T-helper 17 cell (primary cell): ENCODE data around the gene GTF2H3. TPM values are rescaled to one million over a fixed set of nuclear protein-coding genes. Genes with fewer than 3 reads are reported as not detected.

Experiments used
- ATAC-seq: fragments of 150-1000 bp; cut with Tn5 transposase; 2 replicates; pipeline ENCODE4 v1.10.0; 2021; ENCODE audit warnings: mild to moderate bottlenecking, moderate library complexity
- DNase-seq, 3 donors: peaks; one replicate each; pipeline versions ENCODE4 v3.0.0 to v3.0.0-alpha.2; 2020 to 2021
- H3K9me3 ChIP-seq: one replicate; pipeline ENCODE4 v1.7.0; 2013; ENCODE audit warnings: low read length, mild to moderate bottlenecking; ENCODE audit not compliant: control insufficient read depth, poor library complexity, severe bottlenecking
- H3K27ac Mint-ChIP-seq: one replicate; pipeline ENCODE4 v1.8.0; 2022; ENCODE audit warnings: mild to moderate bottlenecking, moderate library complexity, mixed read lengths
- H3K27me3 Mint-ChIP-seq: one replicate; pipeline ENCODE4 v1.8.0; 2022; ENCODE audit warnings: mixed read lengths
- H3K36me3 Mint-ChIP-seq: one replicate; pipeline ENCODE4 v1.8.0; 2022; ENCODE audit warnings: low read depth, mixed read lengths
- H3K4me1 Mint-ChIP-seq: one replicate; pipeline ENCODE4 v1.8.0; 2022; ENCODE audit warnings: mild to moderate bottlenecking, mixed read lengths
- H3K4me3 Mint-ChIP-seq: one replicate; pipeline ENCODE4 v1.8.0; 2022; ENCODE audit warnings: mild to moderate bottlenecking, moderate library complexity, mixed read lengths
- total RNA-seq, 4 donors: library from RNA in 2 of 4; stranded (reverse) in 2 of 4; gene quantifications; one replicate each; pipeline ENCODE4 v1.2.3 and lab custom pipeline; 2022 to 2026

The GTF2H3 gene
- total RNA-seq, 2 donors from 2014 or later = 14.6 to 17.1 TPM

GRCh38 chr12:123614110-123614509 lies 19.5 kb upstream of the GTF2H3 start:
- no peak for ATAC-seq
- no peaks in the 10 kb centered on the region for H3K9me3 ChIP-seq
- H3K4me1 Mint-ChIP-seq = peaks cover 2% of the 10 kb centered on the region
- DNase-seq = no peak
- no peak overlapping the region for H3K4me3 Mint-ChIP-seq
- H3K36me3 Mint-ChIP-seq = peaks cover 7% of the 10 kb centered on the region
- H3K27me3 Mint-ChIP-seq = no peaks in the 10 kb centered on the region
- no peak overlapping the region for H3K27ac Mint-ChIP-seq

DNA sequence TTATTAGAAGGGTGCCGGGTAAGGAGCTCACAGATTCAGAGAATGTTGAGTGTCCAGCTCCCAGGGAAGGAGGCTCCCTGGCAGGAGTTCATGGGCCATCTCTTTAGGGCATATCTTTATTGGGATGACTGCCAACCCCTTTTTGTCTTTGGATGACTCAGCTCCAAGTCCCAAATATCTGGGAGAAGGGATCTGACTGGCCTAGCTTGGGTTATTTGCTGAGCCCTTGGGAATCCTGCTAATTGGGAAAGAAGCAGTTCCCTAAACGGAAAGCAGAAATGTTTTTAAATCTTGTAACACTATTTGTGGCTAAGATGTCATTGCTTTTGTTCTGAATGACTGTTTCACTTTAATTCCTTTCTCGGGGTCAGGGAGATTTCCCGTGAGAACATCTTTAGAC lies 19.1 kb upstream of the GTF2H3 start:
- Mint-ChIP-seq H3K27ac (no peak overlapping the region), H3K4me1 (peaks cover 2% of the 10 kb centered on the region), H3K36me3 (peaks cover 7% of the 10 kb centered on the region), H3K27me3 (no peaks in the 10 kb centered on the region), H3K4me3 (no peak overlapping the region)
- ATAC-seq (no peak), DNase-seq (no peak)
- no peaks in the 10 kb centered on the region for H3K9me3 ChIP-seq

- H3K9me3 ChIP-seq = no peaks in the 10 kb centered on the region
- no peaks in the 10 kb centered on the region for H3K27me3 Mint-ChIP-seq
- H3K36me3 Mint-ChIP-seq = peaks cover 9% of the 10 kb centered on the region
- DNase-seq = no peak
- H3K27ac Mint-ChIP-seq = peak overlapping the region; percentile 29
- no peak overlapping the region for H3K4me3 Mint-ChIP-seq
- no peak for ATAC-seq
- H3K4me1 Mint-ChIP-seq = peaks cover 2% of the 10 kb centered on the region
Measured at GRCh38 chr12:123617144-123617543, 16.5 kb upstream of the GTF2H3 start.

DNA sequence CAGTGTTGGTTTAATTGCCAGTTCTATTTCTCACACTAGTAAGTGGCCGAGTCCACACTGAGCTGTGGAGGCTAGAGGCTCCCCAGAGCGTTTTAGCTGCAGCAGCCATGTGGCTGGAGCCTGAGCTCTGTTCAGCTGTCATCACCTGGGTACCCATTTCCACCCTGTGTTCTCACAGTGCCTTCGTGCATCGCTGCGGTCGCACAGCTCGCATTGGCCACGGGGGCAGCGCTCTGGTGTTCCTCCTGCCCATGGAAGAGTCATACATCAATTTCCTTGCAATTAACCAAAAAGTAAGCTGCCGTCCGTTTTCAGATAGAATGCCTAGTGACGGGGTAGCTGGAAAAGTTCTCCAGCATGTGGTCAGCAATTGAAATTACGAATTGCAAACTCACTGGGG lies 16.0 kb upstream of the GTF2H3 start:
- DNase-seq (no peak), ATAC-seq (no peak)
- peaks cover 9% of the 10 kb centered on the region for H3K36me3 Mint-ChIP-seq
- peak overlapping the region; percentile 29 for H3K27ac Mint-ChIP-seq
- H3K4me1 Mint-ChIP-seq = peaks cover 2% of the 10 kb centered on the region
- H3K27me3 Mint-ChIP-seq = no peaks in the 10 kb centered on the region
- no peaks in the 10 kb centered on the region for H3K9me3 ChIP-seq
- no peak overlapping the region for H3K4me3 Mint-ChIP-seq

DNA sequence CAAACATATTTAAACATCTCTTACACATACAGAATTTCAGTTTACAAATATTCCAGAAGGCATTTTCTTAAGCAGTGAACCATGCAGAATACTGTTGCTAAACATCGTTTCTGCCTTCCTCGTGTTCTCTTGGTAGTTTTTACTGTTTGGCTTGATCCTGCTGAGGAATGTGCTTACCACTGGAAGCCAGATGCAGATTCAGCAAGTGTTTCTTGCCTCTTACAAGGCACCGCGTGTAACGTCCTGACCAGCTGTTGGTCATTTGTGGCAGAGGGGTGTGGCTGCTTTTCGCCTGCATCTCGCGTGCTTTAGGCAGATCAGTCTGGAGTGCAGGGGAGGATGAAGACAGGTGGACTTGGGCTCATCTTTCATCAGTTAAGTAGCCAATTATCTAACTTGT lies 12.5 kb upstream of the GTF2H3 start:
- H3K36me3 Mint-ChIP-seq = peaks cover 8% of the 10 kb centered on the region
- H3K4me3 Mint-ChIP-seq = no peak overlapping the region
- peaks cover 2% of the 10 kb centered on the region for H3K4me1 Mint-ChIP-seq
- H3K9me3 ChIP-seq = no peaks in the 10 kb centered on the region
- no peak for ATAC-seq
- no peaks in the 10 kb centered on the region for H3K27me3 Mint-ChIP-seq
- DNase-seq = no peak
- H3K27ac Mint-ChIP-seq = no peak overlapping the region

- no peak overlapping the region for H3K4me3 Mint-ChIP-seq
- peaks cover 9% of the 10 kb centered on the region for H3K36me3 Mint-ChIP-seq
- peaks cover 2% of the 10 kb centered on the region for H3K4me1 Mint-ChIP-seq
- no peak for ATAC-seq
- H3K27ac Mint-ChIP-seq = no peak overlapping the region
- no peak for DNase-seq
- H3K9me3 ChIP-seq = no peaks in the 10 kb centered on the region
- no peaks in the 10 kb centered on the region for H3K27me3 Mint-ChIP-seq
Measured at GRCh38 chr12:123621619-123622530, 11.8 kb upstream of the GTF2H3 start.

- H3K27me3 Mint-ChIP-seq = no peaks in the 10 kb centered on the region
Measured at GRCh38 chr12:123634142-123634561, 523 bp downstream of the GTF2H3 start.

DNA sequence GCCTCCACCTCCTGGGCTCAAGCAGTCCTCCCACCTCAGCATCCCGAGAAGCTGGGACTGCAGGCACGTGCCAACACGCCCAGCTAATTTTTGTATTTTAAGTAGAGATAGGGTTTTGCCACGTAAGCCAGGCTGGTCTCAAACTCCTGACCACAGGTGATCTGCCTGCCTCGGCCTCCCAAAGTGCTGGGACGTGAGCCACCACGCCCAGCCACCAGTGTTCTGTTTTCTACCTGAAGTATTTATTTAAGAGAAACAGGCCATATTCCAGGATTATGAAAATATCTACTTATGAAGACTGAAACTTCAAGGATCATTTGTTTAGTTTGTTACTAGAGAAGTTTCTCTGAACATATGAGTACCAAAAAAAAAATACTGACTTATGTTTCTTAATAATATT lies 10.3 kb downstream of the GTF2H3 start:
- Mint-ChIP-seq H3K27me3 (no peaks in the 10 kb centered on the region), H3K36me3 (peaks cover 3% of the 10 kb centered on the region), H3K27ac (peak overlapping the region; percentile 72), H3K4me1 (peaks cover 3% of the 10 kb centered on the region), H3K4me3 (no peak overlapping the region)
- no peaks in the 10 kb centered on the region for H3K9me3 ChIP-seq
- DNase-seq = no peak
- ATAC-seq = no peak

More at GRCh38 chr12:123634142-123634561, 523 bp downstream of the GTF2H3 start:
- no peaks in the 10 kb centered on the region for H3K9me3 ChIP-seq
- peaks cover 28% of the 10 kb centered on the region for H3K4me1 Mint-ChIP-seq
- ATAC-seq (no peak), DNase-seq (no peak)
- H3K36me3 Mint-ChIP-seq = peaks cover 6% of the 10 kb centered on the region
- H3K4me3 Mint-ChIP-seq = peak overlapping the region; percentile 95
- peak overlapping the region; percentile 99 for H3K27ac Mint-ChIP-seq

DNA sequence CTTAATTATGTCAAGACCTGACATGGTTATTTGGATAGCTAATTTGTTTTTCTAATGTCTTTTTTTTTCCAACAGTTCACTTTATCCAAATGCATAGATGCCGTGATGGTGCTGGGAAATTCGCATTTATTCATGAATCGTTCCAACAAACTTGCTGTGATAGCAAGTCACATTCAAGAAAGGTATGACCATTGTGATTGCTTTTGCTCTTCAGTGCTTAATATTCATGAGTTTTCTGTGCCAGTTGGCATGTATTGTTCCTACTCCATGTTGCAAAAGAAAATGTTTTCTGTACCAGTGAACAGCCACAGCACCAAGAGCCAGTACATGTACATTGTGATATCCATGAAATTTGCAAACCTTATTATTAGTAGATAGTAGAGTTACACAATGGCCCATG lies 11.8 kb downstream of the GTF2H3 start:
- no peak overlapping the region for H3K4me3 Mint-ChIP-seq
- ATAC-seq (no peak), DNase-seq (no peak)
- H3K36me3 Mint-ChIP-seq = peaks cover 3% of the 10 kb centered on the region
- H3K4me1 Mint-ChIP-seq = peaks cover 3% of the 10 kb centered on the region
- H3K27me3 Mint-ChIP-seq = no peaks in the 10 kb centered on the region
- no peaks in the 10 kb centered on the region for H3K9me3 ChIP-seq
- no peak overlapping the region for H3K27ac Mint-ChIP-seq

GRCh38 chr12:123645878-123646277 lies 12.2 kb downstream of the GTF2H3 start:
- Mint-ChIP-seq H3K36me3 (peaks cover 3% of the 10 kb centered on the region), H3K27ac (no peak overlapping the region), H3K27me3 (no peaks in the 10 kb centered on the region), H3K4me1 (peaks cover 3% of the 10 kb centered on the region), H3K4me3 (no peak overlapping the region)
- ATAC-seq (no peak), DNase-seq (no peak)
- no peaks in the 10 kb centered on the region for H3K9me3 ChIP-seq

- H3K9me3 ChIP-seq = no peaks in the 10 kb centered on the region
- Mint-ChIP-seq H3K4me3 (no peak overlapping the region), H3K27me3 (no peaks in the 10 kb centered on the region), H3K36me3 (peaks cover 6% of the 10 kb centered on the region), H3K4me1 (peaks cover 3% of the 10 kb centered on the region), H3K27ac (peak overlapping the region; percentile 67)
- no peak for ATAC-seq
- no peak for DNase-seq
Measured at GRCh38 chr12:123648401-123648800, 14.8 kb downstream of the GTF2H3 start.

DNA sequence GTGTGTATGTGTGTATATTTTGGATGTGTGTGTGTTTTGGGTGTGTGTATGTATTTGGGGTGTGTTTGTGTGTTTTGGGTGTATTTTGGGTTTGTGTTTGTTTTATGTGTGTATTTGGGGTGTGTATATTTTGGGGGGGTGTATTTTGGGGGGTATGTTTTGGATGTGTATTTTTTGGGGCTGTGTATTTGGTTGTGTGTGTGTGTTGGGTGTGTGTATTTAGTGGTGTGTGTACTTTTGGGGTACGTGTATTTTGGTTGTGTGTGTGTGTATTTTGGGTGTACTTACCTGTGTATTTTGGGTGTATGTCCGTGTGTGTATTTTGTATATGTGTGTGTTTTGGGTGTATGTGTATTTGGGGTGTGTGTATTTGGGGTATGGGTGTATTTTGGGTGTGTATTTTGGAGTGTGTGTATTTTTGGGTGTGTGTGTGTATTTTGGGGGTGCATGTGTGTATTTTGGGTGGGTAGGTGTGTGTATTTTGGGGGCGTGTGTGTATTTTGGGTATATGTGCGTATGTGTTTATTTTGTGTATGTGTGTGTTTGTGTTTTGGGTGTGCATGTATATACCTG lies 20.6 kb downstream of the GTF2H3 start:
- no peaks in the 10 kb centered on the region for H3K9me3 ChIP-seq
- peaks cover 24% of the 10 kb centered on the region for H3K36me3 Mint-ChIP-seq
- DNase-seq (no peak), ATAC-seq (no peak)
- H3K4me3 Mint-ChIP-seq = peak overlapping the region; percentile 39
- H3K27me3 Mint-ChIP-seq = no peaks in the 10 kb centered on the region
- no peak overlapping the region for H3K27ac Mint-ChIP-seq
- H3K4me1 Mint-ChIP-seq = peaks cover 9% of the 10 kb centered on the region

- H3K27ac Mint-ChIP-seq = no peak overlapping the region
- H3K9me3 ChIP-seq = no peaks in the 10 kb centered on the region
- peaks cover 24% of the 10 kb centered on the region for H3K36me3 Mint-ChIP-seq
- H3K27me3 Mint-ChIP-seq = no peaks in the 10 kb centered on the region
- ATAC-seq (no peak), DNase-seq (no peak)
- H3K4me3 Mint-ChIP-seq = no peak overlapping the region
- H3K4me1 Mint-ChIP-seq = peaks cover 15% of the 10 kb centered on the region
Measured at GRCh38 chr12:123655420-123655819, 21.8 kb downstream of the GTF2H3 start.

DNA sequence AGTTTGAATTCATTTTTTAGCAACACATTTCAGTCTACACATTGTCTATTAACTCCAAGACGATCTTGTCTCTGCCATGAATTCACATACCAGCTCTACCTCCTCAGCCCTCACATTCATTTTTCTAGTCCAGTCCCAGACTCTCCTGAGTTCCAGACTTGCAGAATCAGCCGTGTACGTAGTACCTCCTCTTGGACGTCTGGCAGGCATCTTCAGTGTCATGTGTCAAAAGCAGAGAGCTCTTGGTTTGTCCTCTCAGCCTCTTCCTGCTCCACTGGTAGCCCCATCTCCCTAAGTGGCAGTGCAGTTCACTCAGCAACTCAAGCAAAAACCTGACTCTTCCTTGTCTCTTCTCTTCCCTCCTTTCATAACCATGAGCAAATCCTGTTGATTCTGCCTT lies 22.8 kb downstream of the GTF2H3 start:
- Mint-ChIP-seq H3K4me1 (peaks cover 15% of the 10 kb centered on the region), H3K4me3 (no peak overlapping the region), H3K27me3 (no peaks in the 10 kb centered on the region), H3K27ac (no peak overlapping the region), H3K36me3 (peaks cover 24% of the 10 kb centered on the region)
- H3K9me3 ChIP-seq = no peaks in the 10 kb centered on the region
- DNase-seq (no peak), ATAC-seq (no peak)
